Measurements from ENCODE around the gene GCN1.

The GCN1 gene

GRCh38 chr12:120230974-120231315 is 36.4 kb upstream of the GCN1 start:
- H3K27ac ChIP-seq: peak overlapping the region; percentile 78
- TF ChIP-seq CTCF (conservative IDR thresholded peaks at IDR 0.05) (no peak), ZFX (IDR thresholded peaks at IDR 0.05) (no peak)

- peak overlapping the region; percentile 78 for H3K27ac ChIP-seq
- TF ChIP-seq ZFX (IDR thresholded peaks at IDR 0.05) (no peak), CTCF (conservative IDR thresholded peaks at IDR 0.05) (no peak)
Observed at GRCh38 chr12:120230326-120230973, 35.9 kb upstream of the GCN1 start.

- TF ChIP-seq ZFX (IDR thresholded peaks at IDR 0.05) (no peak), CTCF (conservative IDR thresholded peaks at IDR 0.05) (no peak)
- H3K27ac ChIP-seq: peak overlapping the region; percentile 78
Observed at GRCh38 chr12:120229487-120230325, 35.2 kb upstream of the GCN1 start.

GRCh38 chr12:120229071-120229486 is 34.6 kb upstream of the GCN1 start:
- TF ChIP-seq ZFX (IDR thresholded peaks at IDR 0.05) (no peak), CTCF (conservative IDR thresholded peaks at IDR 0.05) (no peak)
- peak overlapping the region; percentile 78 for H3K27ac ChIP-seq

GRCh38 chr12:120228291-120229070 is 34.0 kb upstream of the GCN1 start:
- peak overlapping the region; percentile 78 for H3K27ac ChIP-seq

GRCh38 chr12:120228041-120228290 is 33.5 kb upstream of the GCN1 start:
- peak overlapping the region; percentile 78 for H3K27ac ChIP-seq
- TF ChIP-seq ZFX (IDR thresholded peaks at IDR 0.05) (no peak), CTCF (conservative IDR thresholded peaks at IDR 0.05) (no peak)

More at GRCh38 chr12:120228291-120229070, 34.0 kb upstream of the GCN1 start:
- no peak for TF ChIP-seq ZFX (IDR thresholded peaks at IDR 0.05)
- TF ChIP-seq CTCF (conservative IDR thresholded peaks at IDR 0.05): peak; percentile 91

Measured in C4-2B (cell line).